NCI-H526 (cell line): ENCODE data around the gene GAST.
"Not testable (repeated sequence)": the region's sequence is repeated elsewhere in the genome, so short reads cannot be mapped to it uniquely, and the experiment has no call there.

Experiments
- DNase-seq, 2 experiments: peaks; one replicate each; lab custom pipeline; 2025; lab: John Stamatoyannopoulos, UW

GAST gene

GRCh38 chr17:41683441-41684007 is 28.6 kb upstream of the GAST start:
- no peak for DNase-seq

- peak in 1 of 2 experiments; percentile 63 for DNase-seq
Observed at GRCh38 chr17:41684035-41684434, 28.1 kb upstream of the GAST start.

- DNase-seq, result not testable (repeated sequence)
Observed at GRCh38 chr17:41685753-41686152, 26.4 kb upstream of the GAST start.

GRCh38 chr17:41686281-41686680 is 25.9 kb upstream of the GAST start:
- no peak for DNase-seq

- peak; percentile 45 to 57 for DNase-seq
Observed at GRCh38 chr17:41687828-41688640, 24.1 kb upstream of the GAST start.

- peak; percentile 99 to 100 for DNase-seq
Observed at GRCh38 chr17:41688641-41689496, 23.3 kb upstream of the GAST start, which contains the start of gene EIF1. Gene EIF1 (plus strand): TSS chr17:41688885. CDS start chr17:41689039, 154 bp downstream.

GRCh38 chr17:41689497-41690299 is 22.4 kb upstream of the GAST start:
- DNase-seq, result peak; percentile 54 to 72

- DNase-seq, result no peak
Observed at GRCh38 chr17:41690497-41690896, 21.6 kb upstream of the GAST start.

- no peak for DNase-seq
Observed at GRCh38 chr17:41691031-41691777, 20.9 kb upstream of the GAST start.

GRCh38 chr17:41692722-41693521 is 19.2 kb upstream of the GAST start:
- DNase-seq, result no peak

- no peak for DNase-seq
Observed at GRCh38 chr17:41695134-41695661, 16.9 kb upstream of the GAST start.

- peak; percentile 74 to 81 for DNase-seq
Observed at GRCh38 chr17:41695954-41696757, 16.0 kb upstream of the GAST start.

- peak in 1 of 2 experiments; percentile 15 for DNase-seq
Observed at GRCh38 chr17:41697122-41697962, 14.8 kb upstream of the GAST start.

GRCh38 chr17:41700843-41701242 is 11.3 kb upstream of the GAST start:
- DNase-seq, result not testable (repeated sequence)

GRCh38 chr17:41702712-41703111 is 9.4 kb upstream of the GAST start:
- DNase-seq, result no peak

- DNase-seq, result no peak
Observed at GRCh38 chr17:41705271-41705991, 6.7 kb upstream of the GAST start.
